Activated T-cell treated with anti-CD3 and anti-CD28 coated beads, Interleukin-2, amount 50 U/mL, for 72 hours (primary cell): ENCODE data around the gene KAZALD1. TPM values are rescaled to one million over a fixed set of nuclear protein-coding genes. Genes with fewer than 3 reads are reported as not detected.

Experiments used
- ATAC-seq, 2 donors: fragments of 150-1000 bp; cut with Tn5 transposase; replicated peaks in 1 of 2; 2 replicates each; pipeline ENCODE4 v1.10.0; 2021; ENCODE audit warnings: moderate library complexity in 2 of 2, mild to moderate bottlenecking in 1 of 2
- DNase-seq, 2 donors: peaks; one replicate each; pipeline ENCODE4 v3.0.0; 2021 to 2022; ENCODE audit warnings: mixed read lengths in 1 of 2
- H3K27ac Mint-ChIP-seq: one replicate; pipeline ENCODE4 v1.8.0; 2022; ENCODE audit warnings: mild to moderate bottlenecking, moderate library complexity, mixed read lengths
- H3K27me3 Mint-ChIP-seq: one replicate; pipeline ENCODE4 v1.8.0; 2022; ENCODE audit warnings: low read depth, mixed read lengths
- H3K36me3 Mint-ChIP-seq, 2 donors: one replicate each; pipeline ENCODE4 v1.8.0; 2022; ENCODE audit warnings: mixed read lengths in 2 of 2, mild to moderate bottlenecking in 1 of 2; ENCODE audit not compliant: insufficient read depth in 2 of 2
- H3K4me1 Mint-ChIP-seq: one replicate; pipeline ENCODE4 v1.8.0; 2022; ENCODE audit warnings: low read depth, mixed read lengths
- H3K4me3 Mint-ChIP-seq, 2 donors: one replicate each; pipeline ENCODE4 v1.8.0; 2022; ENCODE audit warnings: mild to moderate bottlenecking in 2 of 2, mixed read lengths in 2 of 2, moderate library complexity in 2 of 2
- H3K9me3 Mint-ChIP-seq, 2 donors: one replicate each; pipeline ENCODE4 v1.8.0; 2022; ENCODE audit warnings: mixed read lengths in 2 of 2
- total RNA-seq, 2 donors: library from RNA; stranded (reverse); gene quantifications; one replicate each; pipeline ENCODE4 v1.2.3, GENCODE V29; 2022

Gene KAZALD1
- total RNA-seq, 2 donors from 2014 or later = 0.49 to 0.53 TPM

- peaks cover 52% of the 10 kb centered on the region for H3K27me3 Mint-ChIP-seq
- ATAC-seq = no peak
- no peak overlapping the region for H3K4me3 Mint-ChIP-seq
- no peaks in the 10 kb centered on the region for H3K36me3 Mint-ChIP-seq
- no peak overlapping the region for H3K27ac Mint-ChIP-seq
- no peak for DNase-seq
- H3K4me1 Mint-ChIP-seq = peaks cover 36% of the 10 kb centered on the region
- no peaks in the 10 kb centered on the region for H3K9me3 Mint-ChIP-seq
Observed at GRCh38 chr10:101046332-101047238, 15.2 kb upstream of the KAZALD1 start.

- H3K4me3 Mint-ChIP-seq = no peak overlapping the region
- ATAC-seq (no peak), DNase-seq (no peak)
- no peaks in the 10 kb centered on the region for H3K36me3 Mint-ChIP-seq
- H3K27ac Mint-ChIP-seq = no peak overlapping the region
- H3K9me3 Mint-ChIP-seq = no peaks in the 10 kb centered on the region
- H3K4me1 Mint-ChIP-seq = peaks cover 34% of the 10 kb centered on the region
- H3K27me3 Mint-ChIP-seq = peaks cover 52% of the 10 kb centered on the region
Observed at GRCh38 chr10:101047268-101047667, 14.5 kb upstream of the KAZALD1 start.

- DNase-seq = no peak
- Mint-ChIP-seq H3K9me3 (no peaks in the 10 kb centered on the region), H3K4me3 (peak overlapping the region in 1 of 2 donors; percentile 24), H3K4me1 (peaks cover 24% of the 10 kb centered on the region), H3K36me3 (no peaks in the 10 kb centered on the region), H3K27ac (no peak overlapping the region), H3K27me3 (peaks cover 52% of the 10 kb centered on the region)
- no peak for ATAC-seq
Observed at GRCh38 chr10:101047961-101048892, 13.6 kb upstream of the KAZALD1 start.

GRCh38 chr10:101050208-101051069 is 11.3 kb upstream of the KAZALD1 start:
- peak; percentile 90 for ATAC-seq
- Mint-ChIP-seq H3K36me3 (no peaks in the 10 kb centered on the region), H3K4me1 (peaks cover 21% of the 10 kb centered on the region), H3K4me3 (peak overlapping the region; percentile 47 to 61), H3K9me3 (no peaks in the 10 kb centered on the region), H3K27ac (no peak overlapping the region), H3K27me3 (peaks cover 52% of the 10 kb centered on the region)
- DNase-seq = peak; percentile 78 to 88

GRCh38 chr10:101052285-101052684 is 9.5 kb upstream of the KAZALD1 start:
- Mint-ChIP-seq H3K27ac (no peak overlapping the region), H3K27me3 (peaks cover 38% of the 10 kb centered on the region), H3K9me3 (no peaks in the 10 kb centered on the region), H3K4me1 (peaks cover 31% of the 10 kb centered on the region), H3K4me3 (no peak overlapping the region), H3K36me3 (peaks cover 0 to 4% of the 10 kb centered on the region in 2 donors)
- ATAC-seq (no peak), DNase-seq (no peak)

GRCh38 chr10:101053516-101053915 is 8.3 kb upstream of the KAZALD1 start:
- Mint-ChIP-seq H3K27ac (no peak overlapping the region), H3K27me3 (peaks cover 26% of the 10 kb centered on the region), H3K9me3 (no peaks in the 10 kb centered on the region), H3K4me3 (no peak overlapping the region), H3K4me1 (peaks cover 27% of the 10 kb centered on the region), H3K36me3 (peaks cover 0 to 4% of the 10 kb centered on the region in 2 donors)
- ATAC-seq (no peak), DNase-seq (no peak)

GRCh38 chr10:101054351-101054750 is 7.4 kb upstream of the KAZALD1 start:
- H3K9me3 Mint-ChIP-seq = no peaks in the 10 kb centered on the region
- H3K27me3 Mint-ChIP-seq = peaks cover 18% of the 10 kb centered on the region

GRCh38 chr10:101054876-101055275 is 6.9 kb upstream of the KAZALD1 start:
- Mint-ChIP-seq H3K9me3 (no peaks in the 10 kb centered on the region), H3K27me3 (peaks cover 12% of the 10 kb centered on the region), H3K4me1 (peaks cover 30% of the 10 kb centered on the region), H3K36me3 (peaks cover 0 to 4% of the 10 kb centered on the region in 2 donors), H3K4me3 (no peak overlapping the region), H3K27ac (no peak overlapping the region)
- ATAC-seq (no peak), DNase-seq (no peak)

More at GRCh38 chr10:101054351-101054750, 7.4 kb upstream of the KAZALD1 start:
- ATAC-seq (no peak), DNase-seq (no peak)
- Mint-ChIP-seq H3K4me1 (peaks cover 30% of the 10 kb centered on the region), H3K36me3 (peaks cover 0 to 4% of the 10 kb centered on the region in 2 donors), H3K4me3 (no peak overlapping the region), H3K27ac (no peak overlapping the region)

- peaks cover 33% of the 10 kb centered on the region for H3K4me1 Mint-ChIP-seq
- H3K27ac Mint-ChIP-seq = no peak overlapping the region
- no peaks in the 10 kb centered on the region for H3K9me3 Mint-ChIP-seq
- no peak overlapping the region for H3K4me3 Mint-ChIP-seq
- H3K27me3 Mint-ChIP-seq = peaks cover 8% of the 10 kb centered on the region
- no peak for ATAC-seq
- no peak for DNase-seq
- peaks cover 0 to 4% of the 10 kb centered on the region in 2 donors for H3K36me3 Mint-ChIP-seq
Observed at GRCh38 chr10:101055411-101055810, 6.4 kb upstream of the KAZALD1 start.

- Mint-ChIP-seq H3K27me3 (no peaks in the 10 kb centered on the region), H3K4me1 (peaks cover 28% of the 10 kb centered on the region), H3K36me3 (peaks cover 0 to 4% of the 10 kb centered on the region in 2 donors), H3K9me3 (no peaks in the 10 kb centered on the region), H3K27ac (no peak overlapping the region), H3K4me3 (no peak overlapping the region)
- no peak for DNase-seq
- no peak for ATAC-seq
Observed at GRCh38 chr10:101056365-101057151, 5.2 kb upstream of the KAZALD1 start.

- peaks cover 45% of the 10 kb centered on the region for H3K4me1 Mint-ChIP-seq
Observed at GRCh38 chr10:101060036-101060950, 1.5 kb upstream of the KAZALD1 start.

More at GRCh38 chr10:101060036-101060950, 1.5 kb upstream of the KAZALD1 start:
- H3K36me3 Mint-ChIP-seq = peaks cover 0 to 4% of the 10 kb centered on the region in 2 donors
- H3K4me3 Mint-ChIP-seq = peak overlapping the region; percentile 85 to 87
- peak overlapping the region; percentile 87 for H3K27ac Mint-ChIP-seq
- DNase-seq (peak; percentile 89), ATAC-seq (peak; percentile 71 to 73)
- H3K27me3 Mint-ChIP-seq = peaks cover 24% of the 10 kb centered on the region
- no peaks in the 10 kb centered on the region for H3K9me3 Mint-ChIP-seq
